GM12878 (cell line): ENCODE results near the gene TPD52L2. TPM values are rescaled to one million over a fixed set of nuclear protein-coding genes. Genes with fewer than 3 reads are reported as not detected.

ENCODE experiments used
- ATAC-seq: fragments of 200-7000 bp; cut with Tn5 transposase; 3 replicates; pipeline ENCODE4 v1.9.1; 2020; ENCODE audit warnings: mild to moderate bottlenecking, moderate library complexity
- BruUV-seq: library from RNA; stranded (reverse); fragments of 400-500 nt; replicated peaks from 2 replicates; lab custom pipeline; 2021; lab: Mats Ljungman, UMichigan
- CTCF ChIA-PET: fragments of 300-600 bp; sonication (Branson Sonifier 250); formaldehyde crosslinking; extraction: SDS; loops from one replicate; lab custom pipeline; 2021; ENCODE audit warnings: inconsistent platforms; lab: Yijun Ruan, JAX
- POLR2A ChIA-PET: fragments of 350-600 bp; formaldehyde crosslinking; extraction: SDS; loops from one replicate; lab custom pipeline; 2021; ENCODE audit warnings: inconsistent platforms; lab: Charles Lee
- RAD21 ChIA-PET: fragments of 300-600 bp; sonication (Branson Sonifier 250); formaldehyde crosslinking; loops from one replicate; lab custom pipeline; 2023; ENCODE audit warnings: antibody characterized with exemption; ENCODE audit not compliant: unreplicated experiment; lab: Charles Lee
- SMC1A ChIA-PET: fragments of 300-600 bp; sonication (Branson Sonifier 250); formaldehyde crosslinking; loops from one replicate; lab custom pipeline; 2023; ENCODE audit not compliant: unreplicated experiment, uncharacterized antibody; lab: Charles Lee
- DNase-seq: peaks from one replicate; pipeline ENCODE4 v3.0.0-alpha.2; 2011; ENCODE audit warnings: low read depth, low spot score
- FAIRE-seq: peaks from 3 replicates; lab custom pipeline; 2011; peaks lifted over from hg19 to GRCh38; lab: Jason Lieb, UNC
- H2AFZ ChIP-seq: 2 replicates; pipeline ENCODE4 v1.6.0; 2011; ENCODE audit warnings: low read depth, low read length, control low read depth; ENCODE audit not compliant: control insufficient read depth
- H3K27ac ChIP-seq: 2 replicates; pipeline ENCODE4 v1.5.1; 2011; ENCODE audit warnings: control low read depth; ENCODE audit not compliant: control insufficient read depth, insufficient read depth
- H3K27me3 ChIP-seq, 2 experiments: replicated peaks in 1 of 2; 2 replicates each; pipeline versions ENCODE4 v1.6.0 to v1.6.1; 2011; ENCODE audit warnings: low read length in 1 of 2; ENCODE audit not compliant: control insufficient read depth in 2 of 2, insufficient read depth in 2 of 2
- H3K36me3 ChIP-seq, 2 experiments: 2 replicates each; pipeline ENCODE4 v1.5.1; 2011; ENCODE audit warnings: low read length in 1 of 2; ENCODE audit not compliant: control insufficient read depth in 2 of 2, insufficient read depth in 2 of 2
- H3K4me1 ChIP-seq: 2 replicates; pipeline ENCODE4 v1.6.1; 2011; ENCODE audit warnings: mild to moderate bottlenecking, low read length, moderate library complexity, mixed read lengths; ENCODE audit not compliant: control insufficient read depth, insufficient read depth
- H3K4me2 ChIP-seq: 2 replicates; pipeline ENCODE4 v1.6.0; 2011; ENCODE audit warnings: control low read depth; ENCODE audit not compliant: control insufficient read depth, insufficient read depth
- H3K4me3 ChIP-seq: fragments of 200-600 bp; sonication (generic); 2 replicates; pipeline ENCODE4 v1.5.1; 2016
- H3K79me2 ChIP-seq: 2 replicates; pipeline ENCODE4 v1.6.0; 2011; ENCODE audit warnings: low read length; ENCODE audit not compliant: control insufficient read depth, insufficient read depth
- H3K9ac ChIP-seq: 2 replicates; pipeline ENCODE4 v1.8.0; 2011; ENCODE audit warnings: low read length, control low read depth, mixed read lengths; ENCODE audit not compliant: control insufficient read depth, insufficient read depth
- H3K9me3 ChIP-seq: replicated peaks from 3 replicates; pipeline ENCODE4 v1.5.1; 2011; ENCODE audit warnings: mild to moderate bottlenecking, low read length; ENCODE audit not compliant: control insufficient read depth, insufficient read depth
- H4K20me1 ChIP-seq: 2 replicates; pipeline ENCODE4 v1.6.0; 2011; ENCODE audit not compliant: control insufficient read depth, insufficient read depth
- CHD4 ChIP-seq: fragments of 200-600 bp; sonication (generic); IDR thresholded peaks from 2 replicates; pipeline ENCODE4 v1.6.1; 2016; ENCODE audit warnings: mild to moderate bottlenecking
- GABPA ChIP-seq: IDR thresholded peaks from 2 replicates; pipeline ENCODE4 v1.6.1; 2014; ENCODE audit warnings: antibody characterized with exemption, low read depth, mild to moderate bottlenecking, inconsistent platforms
- NFXL1 ChIP-seq: fragments of 450-650 bp; IDR thresholded peaks from 2 replicates; pipeline ENCODE4 v1.6.1; 2017; ENCODE audit warnings: antibody characterized with exemption, mild to moderate bottlenecking, borderline replicate concordance
- NFYA ChIP-seq: IDR thresholded peaks from 2 replicates; pipeline ENCODE4 v1.6.1; 2011; ENCODE audit warnings: low read depth, mild to moderate bottlenecking, low read length, improper control_type of control experiment, borderline replicate concordance
- POLR2A ChIP-seq: IDR thresholded peaks from 2 replicates; pipeline ENCODE4 v1.6.1; 2011; ENCODE audit warnings: low read depth, mild to moderate bottlenecking, low read length
- POU2F2 ChIP-seq: IDR thresholded peaks from 3 replicates; pipeline ENCODE4 v1.6.1; 2011; ENCODE audit warnings: low read depth, mild to moderate bottlenecking, low read length, borderline replicate concordance
- SP1 ChIP-seq: IDR thresholded peaks from one replicate; pipeline ENCODE4 v1.6.1; 2011; ENCODE audit warnings: low read depth, low read length
- STAT1 ChIP-seq: fragments of 450-650 bp; conservative IDR thresholded peaks from 2 replicates; pipeline ENCODE4 v1.6.1; 2014; ENCODE audit warnings: antibody characterized with exemption, mild to moderate bottlenecking
- SUZ12 ChIP-seq: fragments of 200-600 bp; sonication (generic); IDR thresholded peaks from one replicate; pipeline ENCODE4 v1.6.1; 2018; ENCODE audit warnings: antibody characterized with exemption, mild to moderate bottlenecking; ENCODE audit not compliant: unreplicated experiment
- YY1 ChIP-seq: IDR thresholded peaks from 2 replicates; pipeline ENCODE4 v1.6.1; 2011; ENCODE audit warnings: low read depth, mild to moderate bottlenecking, low read length
- ZNF207 ChIP-seq: fragments of 450-650 bp; IDR thresholded peaks from 2 replicates; pipeline ENCODE4 v1.6.1; 2014; ENCODE audit warnings: antibody characterized with exemption, mild to moderate bottlenecking, borderline replicate concordance
- WGBS: methylation state at CpG from one replicate; pipeline ENCODE4 v1.1.6; 2016; ENCODE audit warnings: low lambda C conversion rate; ENCODE audit not compliant: insufficient replicate concordance, insufficient coverage; ENCODE audit errors: missing lambda C conversion rate; 5-methylcytosine and 5-hydroxymethylcytosine counted together
- in situ Hi-C: fragments of 300-500 bp; cut with MboI; formaldehyde crosslinking; loops from 9 replicates; pipeline ENCODE4 v1.14.3; 2018; ENCODE audit warnings: mixed read lengths
- intact Hi-C: fragments of 100-400 bp; cut with micrococcal nuclease; formaldehyde crosslinking; loops from one replicate; pipeline ENCODE4 v1.14.2; 2022; ENCODE audit not compliant: unreplicated experiment
- polyA plus RNA-seq, 11 experiments: library from polyadenylated mRNA; depleted of rRNA in 4 of 11; unstranded in 6 of 11; stranded (reverse) in 5 of 11; fragments of >200 nt; fragmentation: Nextera tagmentation in 4 of 11; fragmentation: Illumina TruSeq in 1 of 11; extraction: Ambion mirVana in 4 of 11; extraction: Trizol in 1 of 11; gene quantifications; 1 replicate in 1 of 11; 2 replicates in 10 of 11; pipeline versions ENCODE4 v1.2.1 to v1.2.3, GENCODE V29; 2011 to 2016; ENCODE audit warnings: inconsistent platforms in 2 of 11, missing spikeins in 2 of 11, low read depth in 1 of 11
- total RNA-seq, 4 experiments: library from RNA; depleted of rRNA in 3 of 4; stranded (reverse); fragments of >200 nt in 3 of 4; fragmentation: Illumina TruSeq in 1 of 4; extraction: Trizol in 1 of 4; gene quantifications; 2 replicates each; pipeline versions ENCODE4 v1.2.1 to v1.2.3, GENCODE V29; 2013 to 2021
- TF ChIP-seq, protein P1 (sequence below): IDR thresholded peaks from 2 replicates; pipeline ENCODE4 v1.6.1; 2012; ENCODE audit warnings: low read depth, low read length, improper control_type of control experiment
- TF ChIP-seq, protein P2 (sequence below): fragments of 450-650 bp; formaldehyde crosslinking; IDR thresholded peaks from 2 replicates; pipeline ENCODE4 v1.4.0; 2022; ENCODE audit warnings: mild to moderate bottlenecking, moderate library complexity
- TF ChIP-seq, protein P3 (sequence below), 3 experiments: IDR thresholded peaks in 2 of 3; conservative IDR thresholded peaks in 1 of 3; 2 replicates each; pipeline ENCODE4 v1.5.1; 2011; ENCODE audit warnings: low read depth in 3 of 3, low read length in 3 of 3, mild to moderate bottlenecking in 3 of 3, control low read depth in 2 of 3, moderate library complexity in 2 of 3, inconsistent platforms in 1 of 3, mixed read lengths in 1 of 3; ENCODE audit not compliant: control insufficient read depth in 2 of 3, insufficient read depth in 1 of 3; ENCODE audit errors: extremely low read depth in 1 of 3

Gene TPD52L2
- total and polyA plus RNA-seq, 10 of the 15 experiments (the other 5 are each of a cell fraction or from before 2014, with no cell fraction given) = 1.6 to 71.0 (median 46.3) TPM

DNA sequence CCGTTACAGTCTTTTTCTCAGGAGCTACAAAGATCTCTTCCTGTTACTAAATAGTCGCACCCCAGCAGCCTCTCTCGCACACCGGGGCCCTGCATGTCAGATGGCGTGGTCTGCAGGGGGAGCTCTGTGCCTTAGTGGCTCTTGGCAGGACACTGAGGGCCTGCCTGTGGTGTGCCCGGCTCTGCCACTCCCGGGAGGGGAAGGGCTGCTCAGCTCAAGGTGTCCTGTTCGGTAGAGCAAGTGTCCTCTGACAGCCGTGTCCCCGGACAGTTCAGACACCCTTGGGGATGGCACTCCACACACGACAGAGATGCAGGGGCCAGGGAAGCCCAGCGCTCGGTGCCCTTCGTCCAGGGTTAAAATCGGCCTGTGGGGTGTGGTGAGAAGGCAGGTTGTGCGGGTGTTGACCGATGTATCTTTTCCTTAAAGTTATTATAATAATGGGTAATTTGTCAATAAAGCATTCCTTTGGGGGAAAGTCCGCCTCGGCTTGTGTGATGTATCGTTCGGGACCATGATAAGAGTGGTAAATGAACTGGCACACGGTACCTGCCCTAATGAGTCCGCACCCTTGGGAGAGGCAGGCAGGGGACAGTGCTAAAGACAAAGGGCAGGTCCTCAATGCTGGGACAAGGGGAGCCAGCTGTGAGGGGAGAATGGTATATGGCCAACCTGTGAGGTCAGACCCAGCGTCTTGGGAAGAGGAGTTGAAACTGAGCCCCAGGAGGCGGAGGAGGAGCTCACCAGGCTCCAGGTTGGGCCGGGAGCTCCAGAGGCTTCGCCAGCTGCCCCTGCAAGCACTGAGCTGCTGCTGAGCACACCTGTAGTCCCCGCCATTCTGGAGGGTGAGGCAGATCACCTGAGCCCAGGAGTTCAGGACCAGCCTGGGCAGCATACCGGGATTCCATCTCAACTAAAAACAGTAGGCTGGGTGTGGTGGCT is 26.3 kb downstream of the TPD52L2 start:
- intact Hi-C loops = no loop called here
- no peaks in the 10 kb centered on the region for H3K27me3 ChIP-seq
- DNase-seq = no peak
- no peaks in the 10 kb centered on the region for H3K9me3 ChIP-seq
- H3K4me3 ChIP-seq = no peak overlapping the region
- no peak for FAIRE-seq
- peaks cover under 1% of the 10 kb centered on the region for H3K4me1 ChIP-seq
- WGBS = 93% methylated on average over 29 of the region's 29 CpGs
- H3K9ac ChIP-seq = no peak overlapping the region
- no peak for ATAC-seq
- in situ Hi-C loops = no loop called here
- RAD21 ChIA-PET = no interaction called here
- H3K36me3 ChIP-seq = peaks cover 12 to 15% of the 10 kb centered on the region in 2 experiments
- no peak overlapping the region for H2AFZ ChIP-seq
- SMC1A ChIA-PET = no interaction called here
- H3K79me2 ChIP-seq = peaks cover 12% of the 10 kb centered on the region
- POLR2A ChIA-PET = interaction anchor here (0.7 kb wide), 1 partner anchor 190 kb away, joined by 4 read pairs; no protein-coding TSS in a partner anchor
- BruUV-seq = no TSS peak
- H3K4me2 ChIP-seq = no peak overlapping the region
- TF ChIP-seq POU2F2 (no peak), CHD4 (no peak), ZNF207 (no peak), SUZ12 (no peak), SP1 (no peak), NFXL1 (no peak), YY1 (no peak), STAT1 (no peak), POLR2A (no peak; the same call in 1 of the 2 replicates), GABPA (no peak), NFYA (no peak)
- TF ChIP-seq, protein P1, sequence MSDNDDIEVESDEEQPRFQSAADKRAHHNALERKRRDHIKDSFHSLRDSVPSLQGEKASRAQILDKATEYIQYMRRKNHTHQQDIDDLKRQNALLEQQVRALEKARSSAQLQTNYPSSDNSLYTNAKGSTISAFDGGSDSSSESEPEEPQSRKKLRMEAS = no peak
- TF ChIP-seq, protein P2, sequence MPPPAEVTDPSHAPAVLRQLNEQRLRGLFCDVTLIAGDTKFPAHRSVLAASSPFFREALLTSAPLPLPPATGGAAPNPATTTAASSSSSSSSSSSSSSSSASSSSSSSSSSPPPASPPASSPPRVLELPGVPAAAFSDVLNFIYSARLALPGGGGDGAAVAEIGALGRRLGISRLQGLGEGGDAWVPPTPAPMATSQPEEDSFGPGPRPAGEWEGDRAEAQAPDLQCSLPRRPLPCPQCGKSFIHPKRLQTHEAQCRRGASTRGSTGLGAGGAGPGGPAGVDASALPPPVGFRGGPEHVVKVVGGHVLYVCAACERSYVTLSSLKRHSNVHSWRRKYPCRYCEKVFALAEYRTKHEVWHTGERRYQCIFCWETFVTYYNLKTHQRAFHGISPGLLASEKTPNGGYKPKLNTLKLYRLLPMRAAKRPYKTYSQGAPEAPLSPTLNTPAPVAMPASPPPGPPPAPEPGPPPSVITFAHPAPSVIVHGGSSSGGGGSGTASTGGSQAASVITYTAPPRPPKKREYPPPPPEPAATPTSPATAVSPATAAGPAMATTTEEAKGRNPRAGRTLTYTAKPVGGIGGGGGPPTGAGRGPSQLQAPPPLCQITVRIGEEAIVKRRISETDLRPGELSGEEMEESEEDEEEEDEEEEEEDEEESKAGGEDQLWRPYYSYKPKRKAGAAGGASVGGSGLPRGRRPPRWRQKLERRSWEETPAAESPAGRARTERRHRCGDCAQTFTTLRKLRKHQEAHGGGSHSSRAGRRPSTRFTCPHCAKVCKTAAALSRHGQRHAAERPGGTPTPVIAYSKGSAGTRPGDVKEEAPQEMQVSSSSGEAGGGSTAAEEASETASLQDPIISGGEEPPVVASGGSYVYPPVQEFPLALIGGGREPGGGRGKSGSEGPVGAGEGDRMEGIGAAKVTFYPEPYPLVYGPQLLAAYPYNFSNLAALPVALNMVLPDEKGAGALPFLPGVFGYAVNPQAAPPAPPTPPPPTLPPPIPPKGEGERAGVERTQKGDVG (CRISPR knock-in tag) = no peak
- TF ChIP-seq, protein P3, sequence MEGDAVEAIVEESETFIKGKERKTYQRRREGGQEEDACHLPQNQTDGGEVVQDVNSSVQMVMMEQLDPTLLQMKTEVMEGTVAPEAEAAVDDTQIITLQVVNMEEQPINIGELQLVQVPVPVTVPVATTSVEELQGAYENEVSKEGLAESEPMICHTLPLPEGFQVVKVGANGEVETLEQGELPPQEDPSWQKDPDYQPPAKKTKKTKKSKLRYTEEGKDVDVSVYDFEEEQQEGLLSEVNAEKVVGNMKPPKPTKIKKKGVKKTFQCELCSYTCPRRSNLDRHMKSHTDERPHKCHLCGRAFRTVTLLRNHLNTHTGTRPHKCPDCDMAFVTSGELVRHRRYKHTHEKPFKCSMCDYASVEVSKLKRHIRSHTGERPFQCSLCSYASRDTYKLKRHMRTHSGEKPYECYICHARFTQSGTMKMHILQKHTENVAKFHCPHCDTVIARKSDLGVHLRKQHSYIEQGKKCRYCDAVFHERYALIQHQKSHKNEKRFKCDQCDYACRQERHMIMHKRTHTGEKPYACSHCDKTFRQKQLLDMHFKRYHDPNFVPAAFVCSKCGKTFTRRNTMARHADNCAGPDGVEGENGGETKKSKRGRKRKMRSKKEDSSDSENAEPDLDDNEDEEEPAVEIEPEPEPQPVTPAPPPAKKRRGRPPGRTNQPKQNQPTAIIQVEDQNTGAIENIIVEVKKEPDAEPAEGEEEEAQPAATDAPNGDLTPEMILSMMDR (IDR thresholded peaks at IDR 0.05 in 2 of 3, conservative IDR thresholded peaks at IDR 0.05 in 1 of 3; ENCODE audit: control insufficient read depth in 2 of 3, extremely low read depth in 1 of 3, insufficient read depth in 1 of 3, low read depth in 3 of 3, low read length in 3 of 3) = no peak
- CTCF ChIA-PET = interaction anchor here (0.6 kb wide), 1 partner anchor 165 kb away, joined by 3 read pairs; no protein-coding TSS in a partner anchor
- H3K27ac ChIP-seq = no peak overlapping the region
- H4K20me1 ChIP-seq = peaks cover 2% of the 10 kb centered on the region; the same call in 1 of the 2 replicates
